GM23338 (cell line): Measurements from ENCODE around the gene SLC8A1. TPM values are rescaled to one million over a fixed set of nuclear protein-coding genes. Genes with fewer than 3 reads are reported as not detected.

Source experiments
- ATAC-seq: fragments of 200-7000 bp; cut with Tn5 transposase; 3 replicates; pipeline ENCODE4 v1.9.1; 2020
- DNase-seq: peaks from one replicate; pipeline ENCODE4 v3.0.0-alpha.2; 2015; ENCODE audit warnings: low spot score
- H2AFZ ChIP-seq: fragments of 200-600 bp; sonication (generic); 2 replicates; pipeline ENCODE4 v1.8.0; 2016; ENCODE audit warnings: antibody characterized with exemption, mild to moderate bottlenecking, moderate library complexity
- H3F3A ChIP-seq: fragments of 200-600 bp; sonication (generic); replicated peaks from 2 replicates; pipeline ENCODE4 v1.8.0; 2017; ENCODE audit warnings: antibody characterized with exemption, mixed run types, low read depth
- H3K27ac ChIP-seq: fragments of 200-600 bp; sonication (generic); 2 replicates; pipeline ENCODE4 v1.6.1; 2016; ENCODE audit warnings: low read depth
- H3K27me3 ChIP-seq: fragments of 200-600 bp; sonication (generic); 2 replicates; pipeline ENCODE4 v1.8.0; 2016; ENCODE audit warnings: mild to moderate bottlenecking, mixed run types, moderate library complexity; ENCODE audit not compliant: insufficient read depth
- H3K36me3 ChIP-seq: fragments of 200-600 bp; sonication (generic); 2 replicates; pipeline ENCODE4 v1.8.0; 2016; ENCODE audit warnings: mild to moderate bottlenecking; ENCODE audit not compliant: insufficient read depth
- H3K4me1 ChIP-seq: fragments of 200-600 bp; sonication (generic); 2 replicates; pipeline ENCODE4 v1.8.0; 2016; ENCODE audit warnings: mild to moderate bottlenecking, moderate library complexity; ENCODE audit not compliant: insufficient read depth
- H3K4me2 ChIP-seq: fragments of 200-600 bp; sonication (generic); 2 replicates; pipeline ENCODE4 v1.7.1; 2017; ENCODE audit warnings: mixed run types
- H3K4me3 ChIP-seq: fragments of 200-600 bp; sonication (generic); 2 replicates; pipeline ENCODE4 v1.6.1; 2016; ENCODE audit warnings: mixed run types
- H3K79me2 ChIP-seq: fragments of 200-600 bp; sonication (generic); replicated peaks from 2 replicates; pipeline ENCODE4 v1.8.0; 2017; ENCODE audit warnings: mild to moderate bottlenecking; ENCODE audit not compliant: insufficient read depth
- H3K9me2 ChIP-seq: fragments of 200-600 bp; sonication (generic); 2 replicates; pipeline ENCODE4 v1.8.0; 2017; ENCODE audit not compliant: insufficient read depth
- H4K20me1 ChIP-seq: fragments of 200-600 bp; sonication (generic); replicated peaks from 2 replicates; pipeline ENCODE4 v1.8.0; 2017; ENCODE audit warnings: mild to moderate bottlenecking; ENCODE audit not compliant: insufficient read depth
- H3K27ac Mint-ChIP-seq: 2 replicates; pipeline ENCODE4 v1.8.0; 2020; ENCODE audit warnings: inconsistent platforms, mild to moderate bottlenecking, moderate library complexity, mixed read lengths
- H3K27me3 Mint-ChIP-seq: 3 replicates; pipeline ENCODE4 v1.8.0; 2022; ENCODE audit warnings: low read depth, mild to moderate bottlenecking, moderate library complexity, mixed read lengths, inconsistent platforms; ENCODE audit not compliant: insufficient read depth, poor library complexity
- H3K36me3 Mint-ChIP-seq: 3 replicates; pipeline ENCODE4 v1.8.0; 2021; ENCODE audit warnings: low read depth, mild to moderate bottlenecking, inconsistent platforms, moderate library complexity, mixed read lengths
- H3K4me1 Mint-ChIP-seq: 3 replicates; pipeline ENCODE4 v1.8.0; 2020; ENCODE audit warnings: mild to moderate bottlenecking, inconsistent platforms, mixed read lengths
- H3K4me3 Mint-ChIP-seq: 3 replicates; pipeline ENCODE4 v1.8.0; 2021; ENCODE audit warnings: moderate library complexity, mild to moderate bottlenecking, inconsistent platforms, mixed read lengths
- H3K9me3 Mint-ChIP-seq: 3 replicates; pipeline ENCODE4 v1.8.0; 2020; ENCODE audit warnings: moderate library complexity, mild to moderate bottlenecking, inconsistent platforms, mixed read lengths
- ZNF114 ChIP-seq: fragments of 250-450 bp; sonication (Bioruptor Pico); IDR thresholded peaks from 2 replicates; pipeline ENCODE4 v1.5.0; 2020; ENCODE audit warnings: mild to moderate bottlenecking, moderate library complexity
- ZNF331 ChIP-seq: fragments of 250-450 bp; sonication (Bioruptor Pico); IDR thresholded peaks from 2 replicates; pipeline ENCODE4 v1.5.0; 2020; ENCODE audit warnings: low read depth, mild to moderate bottlenecking, moderate library complexity
- polyA plus RNA-seq: library from polyadenylated mRNA; unstranded; fragments of >200 nt; fragmentation: Nextera tagmentation; extraction: Ambion mirVana; gene quantifications from 2 replicates; pipeline ENCODE4 v1.2.1, GENCODE V29; 2016
- total RNA-seq: library from RNA; depleted of rRNA; stranded (reverse); fragments of >200 nt; shearing (Covaris generic); gene quantifications from 2 replicates; pipeline ENCODE4 v1.2.3, GENCODE V29; 2014
- TF ChIP-seq, protein P1 (sequence below): IDR thresholded peaks from 2 replicates; pipeline ENCODE4 v1.6.1; 2016; ENCODE audit warnings: antibody characterized with exemption
- TF ChIP-seq, protein P2 (sequence below): fragments of 250-450 bp; sonication (Bioruptor Pico); IDR thresholded peaks from 2 replicates; pipeline ENCODE4 v1.5.0; 2020; ENCODE audit warnings: mild to moderate bottlenecking, moderate library complexity

Gene SLC8A1
- total and polyA plus RNA-seq, 2 experiments from 2014 or later: 2.5 to 3.3 TPM

DNA sequence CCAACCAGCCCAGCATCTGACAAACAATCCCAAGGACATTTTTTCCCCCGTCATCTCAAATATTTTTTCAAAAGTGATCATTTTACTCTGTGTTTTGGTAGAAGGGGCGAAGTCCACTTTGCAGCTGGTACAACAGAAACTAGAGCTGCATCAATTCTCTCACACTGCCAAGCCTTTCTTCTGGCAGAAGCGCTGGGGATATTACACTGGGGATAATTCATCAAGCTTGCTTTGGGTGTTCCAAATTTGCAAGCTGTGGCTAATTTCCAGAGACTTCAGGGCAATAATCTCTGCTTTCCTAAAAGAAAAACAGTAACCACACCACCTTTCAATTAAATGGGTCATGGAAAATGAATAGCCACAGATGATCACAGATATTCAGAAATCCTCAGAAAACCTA is 238.3 kb downstream of the SLC8A1 start:
- Histone ChIP-seq H3K4me3 (no peak overlapping the region), H4K20me1 (no peaks in the 10 kb centered on the region), H3F3A (no peaks in the 10 kb centered on the region), H3K4me2 (no peak overlapping the region), H3K79me2 (no peaks in the 10 kb centered on the region), H3K36me3 (no peaks in the 10 kb centered on the region), H3K4me1 (peaks cover 30% of the 10 kb centered on the region), H3K27me3 (no peaks in the 10 kb centered on the region), H2AFZ (no peak overlapping the region), H3K9me2 (peaks cover 9% of the 10 kb centered on the region; the same call in 1 of the 2 replicates), H3K27ac (no peak overlapping the region)
- H3K9me3 Mint-ChIP-seq: peaks cover 16% of the 10 kb centered on the region; the same call in 2 of the 3 replicates
- peaks cover 37% of the 10 kb centered on the region for H3K4me1 Mint-ChIP-seq
- no peaks in the 10 kb centered on the region for H3K27me3 Mint-ChIP-seq
- no peak for DNase-seq
- no peak overlapping the region for H3K4me3 Mint-ChIP-seq
- H3K36me3 Mint-ChIP-seq: peaks cover 20% of the 10 kb centered on the region; the same call in 2 of the 3 replicates
- no peak for ATAC-seq
- TF ChIP-seq, protein P1, sequence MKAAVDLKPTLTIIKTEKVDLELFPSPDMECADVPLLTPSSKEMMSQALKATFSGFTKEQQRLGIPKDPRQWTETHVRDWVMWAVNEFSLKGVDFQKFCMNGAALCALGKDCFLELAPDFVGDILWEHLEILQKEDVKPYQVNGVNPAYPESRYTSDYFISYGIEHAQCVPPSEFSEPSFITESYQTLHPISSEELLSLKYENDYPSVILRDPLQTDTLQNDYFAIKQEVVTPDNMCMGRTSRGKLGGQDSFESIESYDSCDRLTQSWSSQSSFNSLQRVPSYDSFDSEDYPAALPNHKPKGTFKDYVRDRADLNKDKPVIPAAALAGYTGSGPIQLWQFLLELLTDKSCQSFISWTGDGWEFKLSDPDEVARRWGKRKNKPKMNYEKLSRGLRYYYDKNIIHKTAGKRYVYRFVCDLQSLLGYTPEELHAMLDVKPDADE: no peak
- no peak for TF ChIP-seq ZNF331 (CRISPR knock-in tag)
- TF ChIP-seq ZNF114: no peak
- TF ChIP-seq, protein P2, sequence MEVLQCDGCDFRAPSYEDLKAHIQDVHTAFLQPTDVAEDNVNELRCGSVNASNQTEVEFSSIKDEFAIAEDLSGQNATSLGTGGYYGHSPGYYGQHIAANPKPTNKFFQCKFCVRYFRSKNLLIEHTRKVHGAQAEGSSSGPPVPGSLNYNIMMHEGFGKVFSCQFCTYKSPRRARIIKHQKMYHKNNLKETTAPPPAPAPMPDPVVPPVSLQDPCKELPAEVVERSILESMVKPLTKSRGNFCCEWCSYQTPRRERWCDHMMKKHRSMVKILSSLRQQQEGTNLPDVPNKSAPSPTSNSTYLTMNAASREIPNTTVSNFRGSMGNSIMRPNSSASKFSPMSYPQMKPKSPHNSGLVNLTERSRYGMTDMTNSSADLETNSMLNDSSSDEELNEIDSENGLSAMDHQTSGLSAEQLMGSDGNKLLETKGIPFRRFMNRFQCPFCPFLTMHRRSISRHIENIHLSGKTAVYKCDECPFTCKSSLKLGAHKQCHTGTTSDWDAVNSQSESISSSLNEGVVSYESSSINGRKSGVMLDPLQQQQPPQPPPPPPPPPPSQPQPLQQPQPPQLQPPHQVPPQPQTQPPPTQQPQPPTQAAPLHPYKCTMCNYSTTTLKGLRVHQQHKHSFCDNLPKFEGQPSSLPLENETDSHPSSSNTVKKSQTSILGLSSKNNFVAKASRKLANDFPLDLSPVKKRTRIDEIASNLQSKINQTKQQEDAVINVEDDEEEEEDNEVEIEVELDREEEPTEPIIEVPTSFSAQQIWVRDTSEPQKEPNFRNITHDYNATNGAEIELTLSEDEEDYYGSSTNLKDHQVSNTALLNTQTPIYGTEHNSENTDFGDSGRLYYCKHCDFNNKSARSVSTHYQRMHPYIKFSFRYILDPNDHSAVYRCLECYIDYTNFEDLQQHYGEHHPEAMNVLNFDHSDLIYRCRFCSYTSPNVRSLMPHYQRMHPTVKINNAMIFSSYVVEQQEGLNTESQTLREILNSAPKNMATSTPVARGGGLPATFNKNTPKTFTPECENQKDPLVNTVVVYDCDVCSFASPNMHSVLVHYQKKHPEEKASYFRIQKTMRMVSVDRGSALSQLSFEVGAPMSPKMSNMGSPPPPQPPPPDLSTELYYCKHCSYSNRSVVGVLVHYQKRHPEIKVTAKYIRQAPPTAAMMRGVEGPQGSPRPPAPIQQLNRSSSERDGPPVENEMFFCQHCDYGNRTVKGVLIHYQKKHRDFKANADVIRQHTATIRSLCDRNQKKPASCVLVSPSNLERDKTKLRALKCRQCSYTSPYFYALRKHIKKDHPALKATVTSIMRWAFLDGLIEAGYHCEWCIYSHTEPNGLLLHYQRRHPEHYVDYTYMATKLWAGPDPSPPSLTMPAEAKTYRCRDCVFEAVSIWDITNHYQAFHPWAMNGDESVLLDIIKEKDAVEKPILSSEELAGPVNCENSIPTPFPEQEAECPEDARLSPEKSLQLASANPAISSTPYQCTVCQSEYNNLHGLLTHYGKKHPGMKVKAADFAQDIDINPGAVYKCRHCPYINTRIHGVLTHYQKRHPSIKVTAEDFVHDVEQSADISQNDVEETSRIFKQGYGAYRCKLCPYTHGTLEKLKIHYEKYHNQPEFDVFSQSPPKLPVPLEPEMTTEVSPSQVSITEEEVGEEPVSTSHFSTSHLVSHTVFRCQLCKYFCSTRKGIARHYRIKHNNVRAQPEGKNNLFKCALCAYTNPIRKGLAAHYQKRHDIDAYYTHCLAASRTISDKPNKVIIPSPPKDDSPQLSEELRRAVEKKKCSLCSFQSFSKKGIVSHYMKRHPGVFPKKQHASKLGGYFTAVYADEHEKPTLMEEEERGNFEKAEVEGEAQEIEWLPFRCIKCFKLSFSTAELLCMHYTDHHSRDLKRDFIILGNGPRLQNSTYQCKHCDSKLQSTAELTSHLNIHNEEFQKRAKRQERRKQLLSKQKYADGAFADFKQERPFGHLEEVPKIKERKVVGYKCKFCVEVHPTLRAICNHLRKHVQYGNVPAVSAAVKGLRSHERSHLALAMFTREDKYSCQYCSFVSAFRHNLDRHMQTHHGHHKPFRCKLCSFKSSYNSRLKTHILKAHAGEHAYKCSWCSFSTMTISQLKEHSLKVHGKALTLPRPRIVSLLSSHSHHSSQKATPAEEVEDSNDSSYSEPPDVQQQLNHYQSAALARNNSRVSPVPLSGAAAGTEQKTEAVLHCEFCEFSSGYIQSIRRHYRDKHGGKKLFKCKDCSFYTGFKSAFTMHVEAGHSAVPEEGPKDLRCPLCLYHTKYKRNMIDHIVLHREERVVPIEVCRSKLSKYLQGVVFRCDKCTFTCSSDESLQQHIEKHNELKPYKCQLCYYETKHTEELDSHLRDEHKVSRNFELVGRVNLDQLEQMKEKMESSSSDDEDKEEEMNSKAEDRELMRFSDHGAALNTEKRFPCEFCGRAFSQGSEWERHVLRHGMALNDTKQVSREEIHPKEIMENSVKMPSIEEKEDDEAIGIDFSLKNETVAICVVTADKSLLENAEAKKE: no peak
- no peak overlapping the region for H3K27ac Mint-ChIP-seq

DNA sequence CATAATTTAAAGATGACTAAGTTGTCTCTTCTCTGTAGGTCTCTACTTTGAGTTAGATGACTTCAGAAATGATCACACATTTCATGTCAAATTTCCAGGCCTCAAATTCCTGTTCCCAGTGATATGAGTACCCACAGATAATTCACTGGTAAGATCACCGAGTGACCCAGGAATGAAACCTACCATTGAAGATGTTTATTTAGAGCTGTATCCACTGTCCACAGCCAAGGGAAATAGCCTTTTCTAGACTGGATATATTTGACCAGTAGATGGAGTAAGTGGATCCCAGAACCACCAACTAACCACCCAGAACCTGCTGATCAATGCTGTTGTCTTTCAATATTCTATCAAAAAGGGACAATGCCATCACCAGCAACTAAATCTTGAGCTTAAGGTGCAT is 238.8 kb downstream of the SLC8A1 start:
- peak; percentile 38; the same call in 2 of the 3 replicates for ATAC-seq
- H3K27ac Mint-ChIP-seq: no peak overlapping the region
- no peak overlapping the region for H3K4me3 Mint-ChIP-seq
- Histone ChIP-seq H3F3A (no peaks in the 10 kb centered on the region), H3K4me2 (no peak overlapping the region), H4K20me1 (no peaks in the 10 kb centered on the region), H3K79me2 (no peaks in the 10 kb centered on the region), H3K27ac (no peak overlapping the region), H3K36me3 (no peaks in the 10 kb centered on the region), H3K4me1 (peaks cover 28% of the 10 kb centered on the region), H3K9me2 (peaks cover 11% of the 10 kb centered on the region), H3K4me3 (no peak overlapping the region), H3K27me3 (no peaks in the 10 kb centered on the region), H2AFZ (no peak overlapping the region)
- peak; percentile 18 for DNase-seq
- peaks cover 20% of the 10 kb centered on the region; the same call in 2 of the 3 replicates for H3K36me3 Mint-ChIP-seq
- H3K4me1 Mint-ChIP-seq: peaks cover 34% of the 10 kb centered on the region
- peaks cover 16% of the 10 kb centered on the region; the same call in 2 of the 3 replicates for H3K9me3 Mint-ChIP-seq
- no peaks in the 10 kb centered on the region for H3K27me3 Mint-ChIP-seq
- TF ChIP-seq, protein P2: no peak
